ENCODE results near the gene KRTAP10-8.
"Not testable (repeated sequence)": the region's sequence is repeated elsewhere in the genome, so short reads cannot be mapped to it uniquely, and the experiment has no call there.

KRTAP10-8 gene

GRCh38 chr21:44579056-44579832, 32.6 kb upstream of the KRTAP10-8 start:
- DNase-seq, result no peak

GRCh38 chr21:44579833-44580144, 32.1 kb upstream of the KRTAP10-8 start:
- DNase-seq, result no peak

- not testable (repeated sequence) for DNase-seq
Observed at GRCh38 chr21:44580231-44580821, 31.6 kb upstream of the KRTAP10-8 start, which contains the start of gene KRTAP10-5. Gene KRTAP10-5, minus strand, starts transcription at chr21:44580604. Its CDS starts 26 bp downstream, at chr21:44580578.

- DNase-seq, result no peak
Observed at GRCh38 chr21:44581158-44581557, 30.7 kb upstream of the KRTAP10-8 start.

GRCh38 chr21:44582055-44582454, 29.8 kb upstream of the KRTAP10-8 start:
- DNase-seq, result no peak

GRCh38 chr21:44583089-44583799, 28.6 kb upstream of the KRTAP10-8 start:
- no peak for DNase-seq

GRCh38 chr21:44583800-44584147, 28.1 kb upstream of the KRTAP10-8 start:
- peak; percentile 33 for DNase-seq

GRCh38 chr21:44585892-44586291, 26.0 kb upstream of the KRTAP10-8 start:
- no peak for DNase-seq

- DNase-seq, result no peak
Observed at GRCh38 chr21:44589094-44589493, 22.8 kb upstream of the KRTAP10-8 start.

GRCh38 chr21:44589586-44590305, 22.1 kb upstream of the KRTAP10-8 start:
- DNase-seq, result no peak

- no peak for DNase-seq
Observed at GRCh38 chr21:44590311-44590721, 21.6 kb upstream of the KRTAP10-8 start.

- DNase-seq, result not testable (repeated sequence)
Observed at GRCh38 chr21:44590897-44591800, 20.7 kb upstream of the KRTAP10-8 start.

- not testable (repeated sequence) for DNase-seq
Observed at GRCh38 chr21:44591801-44592130, 20.1 kb upstream of the KRTAP10-8 start.

- no peak for DNase-seq
Observed at GRCh38 chr21:44592446-44593311, 19.2 kb upstream of the KRTAP10-8 start, which contains the start of gene KRTAP10-6. Gene KRTAP10-6, minus strand, starts transcription at chr21:44592505. Its CDS starts 21 bp downstream, at chr21:44592484.

- DNase-seq, result no peak
Observed at GRCh38 chr21:44593598-44594405, 18.1 kb upstream of the KRTAP10-8 start.

- DNase-seq, result no peak
Observed at GRCh38 chr21:44594406-44594916, 17.4 kb upstream of the KRTAP10-8 start.

GRCh38 chr21:44595524-44595923, 16.4 kb upstream of the KRTAP10-8 start:
- DNase-seq, result no peak

- no peak for DNase-seq
Observed at GRCh38 chr21:44596068-44596725, 15.7 kb upstream of the KRTAP10-8 start.

GRCh38 chr21:44598061-44598460, 13.8 kb upstream of the KRTAP10-8 start:
- no peak for DNase-seq

Measured in CD4-positive, alpha-beta T cell treated with Interleukin-4 for 4 hours (primary cell).